K562 (cell line): ENCODE measurements around the gene NMBR. TPM values are rescaled to one million over a fixed set of nuclear protein-coding genes. Genes with fewer than 3 reads are reported as not detected.

Source experiments
- ATAC-seq: fragments of 200-7000 bp; cut with Tn5 transposase; 3 replicates; pipeline ENCODE4 v1.9.1; 2020; ENCODE audit warnings: moderate library complexity
- BruUV-seq: library from RNA; stranded (reverse); fragments of 400-500 nt; replicated peaks from 2 replicates; lab custom pipeline; 2021; lab: Mats Ljungman, UMichigan
- CTCF ChIA-PET: fragments of 300-600 bp; formaldehyde crosslinking; extraction: SDS; loops from one replicate; lab custom pipeline; 2021; ENCODE audit warnings: low intra/inter-chr PET ratio; lab: Yijun Ruan, JAX
- POLR2A ChIA-PET: fragments of 300-600, 350-650 bp; sonication (Branson Sonifier 250); formaldehyde crosslinking; extraction: SDS; loops from one replicate; lab custom pipeline; 2021; ENCODE audit warnings: antibody characterized with exemption, inconsistent platforms; lab: Yijun Ruan, JAX
- DNase-seq, 4 experiments: peaks; one replicate each; pipeline versions ENCODE4 v3.0.0 to v3.0.0-alpha.2; 2011 to 2018; ENCODE audit warnings: low spot score in 3 of 4, mixed read lengths in 3 of 4; ENCODE audit errors: extremely low read depth in 1 of 4
- FAIRE-seq: peaks from 2 replicates; lab custom pipeline; 2011; peaks lifted over from hg19 to GRCh38; lab: Jason Lieb, UNC
- H2AFZ ChIP-seq: 2 replicates; pipeline ENCODE4 v1.6.0; 2011; ENCODE audit warnings: low read depth, low read length, control low read depth, inconsistent platforms
- H3K27ac ChIP-seq: fragments of 200-600 bp; 3 replicates; pipeline ENCODE4 v1.8.0; 2011; ENCODE audit warnings: low read depth, mild to moderate bottlenecking, control low read depth, inconsistent platforms, low read length, moderate library complexity, mixed read lengths; ENCODE audit errors: extremely low read depth
- H3K27me3 ChIP-seq, 2 experiments: fragments of 300-600 bp in 1 of 2; 2 replicates in 1 of 2; 3 replicates in 1 of 2; pipeline versions ENCODE4 v1.6.0 to v1.8.0; 2011; ENCODE audit warnings: inconsistent platforms in 2 of 2, low read length in 2 of 2, mild to moderate bottlenecking in 1 of 2, mixed read lengths in 1 of 2, moderate library complexity in 1 of 2; ENCODE audit not compliant: control insufficient read depth in 2 of 2, insufficient read depth in 2 of 2
- H3K36me3 ChIP-seq: fragments of 300-600 bp; 3 replicates; pipeline ENCODE4 v1.8.0; 2011; ENCODE audit warnings: mild to moderate bottlenecking, low read length, inconsistent platforms; ENCODE audit not compliant: control insufficient read depth, insufficient read depth
- H3K4me1 ChIP-seq, 2 experiments: fragments of 200-600 bp in 1 of 2; replicated peaks in 1 of 2; 2 replicates in 1 of 2; 3 replicates in 1 of 2; pipeline versions ENCODE4 v1.5.1 to v1.8.0; 2011; ENCODE audit warnings: inconsistent platforms in 2 of 2, low read length in 2 of 2, mild to moderate bottlenecking in 1 of 2, mixed read lengths in 1 of 2, moderate library complexity in 1 of 2; ENCODE audit not compliant: control insufficient read depth in 2 of 2, insufficient read depth in 2 of 2
- H3K4me2 ChIP-seq: 2 replicates; pipeline ENCODE4 v1.6.1; 2011; ENCODE audit warnings: low read length, control low read depth, inconsistent platforms, mixed read lengths; ENCODE audit not compliant: insufficient read depth
- H3K4me3 ChIP-seq: fragments of 200-600 bp; sonication (generic), shearing (Covaris generic); 2 replicates; pipeline ENCODE4 v1.5.1; 2016; ENCODE audit warnings: control low read depth, inconsistent platforms
- H3K79me2 ChIP-seq: fragments of 200-600 bp; 3 replicates; pipeline ENCODE4 v1.8.0; 2011; ENCODE audit warnings: low read length, inconsistent platforms; ENCODE audit not compliant: control insufficient read depth, insufficient read depth
- H3K9ac ChIP-seq, 2 experiments: 2 replicates each; pipeline versions ENCODE4 v1.6.0 to v1.6.1; 2011; ENCODE audit warnings: low read depth in 2 of 2, low read length in 2 of 2, control low read depth in 1 of 2, inconsistent platforms in 1 of 2, mild to moderate bottlenecking in 1 of 2, mixed read lengths in 1 of 2; ENCODE audit not compliant: insufficient read depth in 1 of 2
- H3K9me1 ChIP-seq: one replicate; pipeline ENCODE4 v1.6.0; 2011; ENCODE audit warnings: inconsistent platforms, mild to moderate bottlenecking, low read length, moderate library complexity; ENCODE audit not compliant: control insufficient read depth, insufficient read depth
- H3K9me3 ChIP-seq: replicated peaks from 2 replicates; pipeline ENCODE4 v1.5.1; 2011; ENCODE audit warnings: low read depth, low read length, inconsistent platforms; ENCODE audit not compliant: control insufficient read depth, insufficient read depth
- H4K20me1 ChIP-seq: replicated peaks from 2 replicates; pipeline ENCODE4 v1.6.1; 2011; ENCODE audit warnings: low read length, inconsistent platforms, mixed read lengths; ENCODE audit not compliant: control insufficient read depth, insufficient read depth
- FOXP4 ChIP-seq: sonication (generic); formaldehyde crosslinking; IDR thresholded peaks from 2 replicates; pipeline ENCODE4 v1.8.0; 2022; ENCODE audit warnings: mild to moderate bottlenecking, missing genetic modification reagents, borderline replicate concordance
- TEAD4 ChIP-seq, 2 experiments: sonication (generic) in 1 of 2; formaldehyde crosslinking in 1 of 2; IDR thresholded peaks; 2 replicates each; pipeline versions ENCODE4 v1.6.1 to v1.8.0; 2012 to 2022; ENCODE audit warnings: borderline replicate concordance in 1 of 2, inconsistent platforms in 1 of 2, low read length in 1 of 2, mild to moderate bottlenecking in 1 of 2, missing genetic modification reagents in 1 of 2
- WGBS: fragments of 100-300 bp; shearing (Covaris generic); methylation state at CpG from one replicate; pipeline ENCODE4 v1.1.6; 2016; ENCODE audit warnings: low coverage, mixed read lengths; ENCODE audit not compliant: insufficient coverage; ENCODE audit errors: missing lambda C conversion rate; 5-methylcytosine and 5-hydroxymethylcytosine counted together
- in situ Hi-C: fragments of 300-500 bp; cut with MboI; formaldehyde crosslinking; loops from 4 replicates; pipeline ENCODE4 v1.15.0; 2018; ENCODE audit warnings: inconsistent platforms, mixed read lengths
- intact Hi-C: fragments of 100-400 bp; cut with micrococcal nuclease; formaldehyde crosslinking; loops from 2 replicates; pipeline ENCODE4 v1.14.2; 2022
- polyA plus RNA-seq, 8 experiments: library from polyadenylated mRNA; depleted of rRNA in 4 of 8; stranded (reverse) in 5 of 8; unstranded in 3 of 8; fragments of >200 nt; fragmentation: Nextera tagmentation in 2 of 8; fragmentation: Illumina TruSeq in 1 of 8; extraction: Ambion mirVana in 2 of 8; extraction: Trizol in 1 of 8; gene quantifications; 2 replicates each; pipeline versions ENCODE4 v1.2.1 to v1.2.3, GENCODE V29; 2011 to 2014; ENCODE audit warnings: inconsistent platforms in 1 of 8, missing spikeins in 1 of 8
- total RNA-seq, 7 experiments: library from RNA; depleted of rRNA in 6 of 7; stranded (reverse); fragments of >200 nt in 6 of 7; fragmentation: Illumina TruSeq in 2 of 7; extraction: Trizol in 2 of 7; gene quantifications; 2 replicates each; pipeline versions ENCODE4 v1.2.1 to v1.2.3, GENCODE V29; 2011 to 2021; ENCODE audit warnings: low replicate concordance in 1 of 7

NMBR gene
- total and polyA plus RNA-seq, 9 of the 15 experiments (the other 6 are each of a cell fraction or from before 2014, with no cell fraction given): not detected

- Histone ChIP-seq H2AFZ (no peak overlapping the region), H4K20me1 (no peaks in the 10 kb centered on the region), H3K4me1 (0 out of 5 replicates have a peak, but pooled peaks cover 0 to 3% of the 10 kb centered on the region in 2 experiments), H3K79me2 (peaks cover 23% of the 10 kb centered on the region), H3K9ac (no peak overlapping the region), H3K4me3 (no peak overlapping the region), H3K9me3 (no peaks in the 10 kb centered on the region), H3K36me3 (peaks cover 32% of the 10 kb centered on the region), H3K27ac (no peak overlapping the region), H3K9me1 (no peaks in the 10 kb centered on the region), H3K27me3 (no peaks in the 10 kb centered on the region), H3K4me2 (no peak overlapping the region)
- in situ Hi-C loops: no loop called here
- TF ChIP-seq TEAD4 (IDR thresholded peaks at IDR 0.05; ENCODE audit: low read length): no peak
- TF ChIP-seq TEAD4 (CRISPR knock-in tag; IDR thresholded peaks at IDR 0.05; ENCODE audit: borderline replicate concordance): no peak
- no peak for TF ChIP-seq FOXP4 (CRISPR knock-in tag)
- intact Hi-C loops: no loop called here
- FAIRE-seq (no peak), ATAC-seq (no peak; the same call in 2 of the 3 replicates), DNase-seq (no peak)
- CTCF ChIA-PET: no interaction called here
- 93% methylated on average over 3 of the region's 3 CpGs for WGBS
- no TSS peak for BruUV-seq
- POLR2A ChIA-PET: interaction anchor here (0.8 kb wide), 1 partner anchor 11 kb away, joined by 3 read pairs; no protein-coding TSS in a partner anchor
These were observed 20.1 kb upstream of the NMBR start for GRCh38 chr6:142167071-142167470.
